ENCODE results near the gene TADA1. TPM values are rescaled to one million over a fixed set of nuclear protein-coding genes. Genes with fewer than 3 reads are reported as not detected.

The TADA1 gene
- total RNA-seq, 1 donor from 2014 or later: 9.9 TPM

DNA sequence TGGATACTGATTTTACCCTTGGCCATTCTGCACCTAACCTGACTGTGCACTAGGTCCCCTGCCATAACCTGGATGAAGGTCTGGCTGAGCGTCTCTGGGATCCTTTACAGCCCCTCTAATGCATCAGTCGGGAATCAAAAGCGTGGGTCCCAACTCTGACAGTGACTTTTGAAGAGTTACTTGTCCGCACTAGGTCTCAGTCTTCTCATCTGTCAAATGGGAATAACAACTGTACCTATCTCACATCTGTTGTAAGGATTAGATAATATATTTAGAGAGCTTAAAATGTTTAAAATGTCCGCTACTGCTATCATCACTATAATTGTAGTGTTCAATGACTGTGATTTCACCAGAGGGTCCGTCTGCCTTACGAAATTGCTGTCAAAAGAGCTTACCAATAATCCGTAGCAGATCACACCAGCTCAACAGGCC is 746 bp downstream of the TADA1 start:
- H3K4me3 Mint-ChIP-seq (ENCODE audit: unreplicated experiment): peak overlapping the region; percentile 97
- peaks cover 12% of the 10 kb centered on the region for H3K4me1 Mint-ChIP-seq (ENCODE audit: low read depth, unreplicated experiment)
- Histone ChIP-seq H2AFZ (ENCODE audit: low read depth, low read length) (peak overlapping the region; percentile 81), H3K27me3 (ENCODE audit: insufficient read depth, low read length) (peaks cover 2% of the 10 kb centered on the region), H3K9ac (ENCODE audit: low read length) (peak overlapping the region; percentile 86), H3K36me3 (ENCODE audit: insufficient read depth, low read length) (no peaks in the 10 kb centered on the region), H3K27ac (ENCODE audit: low read depth, low read length) (peak overlapping the region; percentile 61), H3K4me3 (ENCODE audit: insufficient read depth, low read depth, low read length) (peak overlapping the region; percentile 77), H3K79me2 (ENCODE audit: insufficient read depth, low read length) (peaks cover 50% of the 10 kb centered on the region), H4K20me1 (ENCODE audit: insufficient read depth, low read length) (peaks cover 25% of the 10 kb centered on the region), H3K4me2 (ENCODE audit: low read length) (peak overlapping the region; percentile 88), H3K9me3 (ENCODE audit: insufficient read depth, low read depth, low read length) (no peaks in the 10 kb centered on the region), H3K4me1 (ENCODE audit: insufficient read depth, low read length) (peaks cover 3% of the 10 kb centered on the region)
- peak overlapping the region; percentile 49 for H3K27ac Mint-ChIP-seq (ENCODE audit: unreplicated experiment)
- FAIRE-seq: no peak
- H3K27me3 Mint-ChIP-seq (ENCODE audit: low read depth, unreplicated experiment): no peaks in the 10 kb centered on the region
- TF ChIP-seq, protein P1, sequence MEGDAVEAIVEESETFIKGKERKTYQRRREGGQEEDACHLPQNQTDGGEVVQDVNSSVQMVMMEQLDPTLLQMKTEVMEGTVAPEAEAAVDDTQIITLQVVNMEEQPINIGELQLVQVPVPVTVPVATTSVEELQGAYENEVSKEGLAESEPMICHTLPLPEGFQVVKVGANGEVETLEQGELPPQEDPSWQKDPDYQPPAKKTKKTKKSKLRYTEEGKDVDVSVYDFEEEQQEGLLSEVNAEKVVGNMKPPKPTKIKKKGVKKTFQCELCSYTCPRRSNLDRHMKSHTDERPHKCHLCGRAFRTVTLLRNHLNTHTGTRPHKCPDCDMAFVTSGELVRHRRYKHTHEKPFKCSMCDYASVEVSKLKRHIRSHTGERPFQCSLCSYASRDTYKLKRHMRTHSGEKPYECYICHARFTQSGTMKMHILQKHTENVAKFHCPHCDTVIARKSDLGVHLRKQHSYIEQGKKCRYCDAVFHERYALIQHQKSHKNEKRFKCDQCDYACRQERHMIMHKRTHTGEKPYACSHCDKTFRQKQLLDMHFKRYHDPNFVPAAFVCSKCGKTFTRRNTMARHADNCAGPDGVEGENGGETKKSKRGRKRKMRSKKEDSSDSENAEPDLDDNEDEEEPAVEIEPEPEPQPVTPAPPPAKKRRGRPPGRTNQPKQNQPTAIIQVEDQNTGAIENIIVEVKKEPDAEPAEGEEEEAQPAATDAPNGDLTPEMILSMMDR (IDR thresholded peaks at IDR 0.05; ENCODE audit: insufficient read depth, low read depth, low read length): no peak
- no peak for TF ChIP-seq EZH2 (IDR thresholded peaks at IDR 0.05; ENCODE audit: insufficient read depth, low read length)
- H3K9me3 Mint-ChIP-seq (ENCODE audit: unreplicated experiment): no peaks in the 10 kb centered on the region
- no peak for DNase-seq (ENCODE audit: low read depth)
- H3K36me3 Mint-ChIP-seq (ENCODE audit: low read depth, unreplicated experiment): peaks cover 2% of the 10 kb centered on the region

- TF ChIP-seq, protein P1 (IDR thresholded peaks at IDR 0.05; ENCODE audit: insufficient read depth, low read depth, low read length): no peak
- no peak for TF ChIP-seq EZH2 (IDR thresholded peaks at IDR 0.05; ENCODE audit: insufficient read depth, low read length)
- no peaks in the 10 kb centered on the region for H3K27me3 Mint-ChIP-seq (ENCODE audit: low read depth, unreplicated experiment)
These were observed 1.6 kb downstream of the TADA1 start for GRCh38 chr1:166874464-166874863.

DNA sequence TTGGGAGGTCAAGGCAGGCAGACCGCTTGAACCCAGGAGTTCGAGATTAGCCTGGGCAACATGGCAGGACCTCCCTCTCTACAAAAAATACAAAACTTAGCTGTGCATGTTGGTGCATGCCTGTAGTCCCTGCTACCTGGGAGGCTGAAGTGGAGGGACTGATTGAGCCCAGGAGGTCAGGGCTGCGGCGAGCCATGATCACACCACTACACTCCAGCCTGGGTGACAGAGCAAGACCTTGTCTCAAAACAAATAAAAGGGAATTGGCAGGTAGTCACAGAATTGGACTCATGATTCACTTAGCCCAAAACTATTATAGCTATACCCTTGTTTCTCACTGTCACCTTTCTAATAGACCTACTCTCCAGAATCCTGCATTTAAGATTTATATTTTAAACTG is 5.5 kb downstream of the TADA1 start:
- Mint-ChIP-seq H3K36me3 (ENCODE audit: low read depth, unreplicated experiment) (peaks cover 8% of the 10 kb centered on the region), H3K4me1 (ENCODE audit: low read depth, unreplicated experiment) (peaks cover 19% of the 10 kb centered on the region), H3K4me3 (ENCODE audit: unreplicated experiment) (no peak overlapping the region), H3K27me3 (ENCODE audit: low read depth, unreplicated experiment) (no peaks in the 10 kb centered on the region), H3K9me3 (ENCODE audit: unreplicated experiment) (no peaks in the 10 kb centered on the region), H3K27ac (ENCODE audit: unreplicated experiment) (no peak overlapping the region)
- Histone ChIP-seq H2AFZ (ENCODE audit: low read depth, low read length) (no peak overlapping the region), H3K79me2 (ENCODE audit: insufficient read depth, low read length) (peaks cover 57% of the 10 kb centered on the region), H3K27me3 (ENCODE audit: insufficient read depth, low read length) (no peaks in the 10 kb centered on the region), H3K4me3 (ENCODE audit: insufficient read depth, low read depth, low read length) (no peak overlapping the region), H3K9me3 (ENCODE audit: insufficient read depth, low read depth, low read length) (no peaks in the 10 kb centered on the region), H3K4me2 (ENCODE audit: low read length) (no peak overlapping the region), H3K4me1 (ENCODE audit: insufficient read depth, low read length) (peaks cover 3% of the 10 kb centered on the region), H4K20me1 (ENCODE audit: insufficient read depth, low read length) (peaks cover 38% of the 10 kb centered on the region), H3K9ac (ENCODE audit: low read length) (no peak overlapping the region), H3K36me3 (ENCODE audit: insufficient read depth, low read length) (no peaks in the 10 kb centered on the region), H3K27ac (ENCODE audit: low read depth, low read length) (no peak overlapping the region)
- DNase-seq (ENCODE audit: low read depth) (no peak), FAIRE-seq (no peak)
- TF ChIP-seq, protein P1 (IDR thresholded peaks at IDR 0.05; ENCODE audit: insufficient read depth, low read depth, low read length): no peak
- no peak for TF ChIP-seq EZH2 (IDR thresholded peaks at IDR 0.05; ENCODE audit: insufficient read depth, low read length)

More at GRCh38 chr1:166874464-166874863, 1.6 kb downstream of the TADA1 start:
- H3K4me1 Mint-ChIP-seq (ENCODE audit: low read depth, unreplicated experiment): peaks cover 16% of the 10 kb centered on the region
- Histone ChIP-seq H3K27ac (ENCODE audit: low read depth, low read length) (no peak overlapping the region), H3K4me3 (ENCODE audit: insufficient read depth, low read depth, low read length) (no peak overlapping the region), H3K36me3 (ENCODE audit: insufficient read depth, low read length) (no peaks in the 10 kb centered on the region), H2AFZ (ENCODE audit: low read depth, low read length) (no peak overlapping the region), H4K20me1 (ENCODE audit: insufficient read depth, low read length) (peaks cover 32% of the 10 kb centered on the region), H3K4me1 (ENCODE audit: insufficient read depth, low read length) (peaks cover 3% of the 10 kb centered on the region), H3K4me2 (ENCODE audit: low read length) (no peak overlapping the region), H3K27me3 (ENCODE audit: insufficient read depth, low read length) (peaks cover 2% of the 10 kb centered on the region), H3K79me2 (ENCODE audit: insufficient read depth, low read length) (peaks cover 56% of the 10 kb centered on the region), H3K9ac (ENCODE audit: low read length) (no peak overlapping the region), H3K9me3 (ENCODE audit: insufficient read depth, low read depth, low read length) (no peaks in the 10 kb centered on the region)
- DNase-seq (ENCODE audit: low read depth): no peak
- no peak overlapping the region for H3K27ac Mint-ChIP-seq (ENCODE audit: unreplicated experiment)
- no peak for FAIRE-seq
- peak overlapping the region; percentile 18 for H3K4me3 Mint-ChIP-seq (ENCODE audit: unreplicated experiment)
- H3K9me3 Mint-ChIP-seq (ENCODE audit: unreplicated experiment): no peaks in the 10 kb centered on the region
- peaks cover 2% of the 10 kb centered on the region for H3K36me3 Mint-ChIP-seq (ENCODE audit: low read depth, unreplicated experiment)
